Fibroblast of gingiva (primary cell): ENCODE results near the gene XRCC5.
"Not testable (repeated sequence)": the region's sequence is repeated elsewhere in the genome, so short reads cannot be mapped to it uniquely, and the experiment has no call there.

Source experiments
- DNase-seq: peaks from one replicate; pipeline ENCODE4 v3.0.0-alpha.2; 2011; ENCODE audit warnings: low read depth

Gene XRCC5

DNA sequence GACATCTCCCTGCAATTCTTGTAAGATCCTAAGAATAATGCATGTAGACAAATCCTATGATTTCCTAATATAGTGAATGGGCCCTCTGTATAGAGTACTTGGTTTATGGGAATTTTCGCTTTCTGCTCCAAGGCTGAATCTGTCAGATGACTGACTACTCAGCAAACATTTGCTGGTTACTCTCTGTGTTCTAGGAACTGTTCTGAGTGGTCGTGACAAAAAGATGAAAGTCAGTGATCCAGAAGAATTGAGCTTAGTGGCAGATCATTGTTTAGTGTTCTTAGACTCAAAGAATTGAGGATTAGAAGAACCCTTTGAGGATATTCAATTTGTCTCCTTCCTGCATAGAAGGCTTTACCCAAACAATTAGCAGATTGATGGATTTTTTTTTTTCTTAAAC, 10.0 kb downstream of the XRCC5 start:
- DNase-seq = no peak

- no peak for DNase-seq
These were observed 10.8 kb downstream of the XRCC5 start for GRCh38 chr2:216119986-216120385.

GRCh38 chr2:216121255-216121654, 12.1 kb downstream of the XRCC5 start:
- no peak for DNase-seq

GRCh38 chr2:216126943-216127342, 17.8 kb downstream of the XRCC5 start:
- no peak for DNase-seq

GRCh38 chr2:216130346-216130971, 21.3 kb downstream of the XRCC5 start:
- peak; percentile 80 for DNase-seq

DNA sequence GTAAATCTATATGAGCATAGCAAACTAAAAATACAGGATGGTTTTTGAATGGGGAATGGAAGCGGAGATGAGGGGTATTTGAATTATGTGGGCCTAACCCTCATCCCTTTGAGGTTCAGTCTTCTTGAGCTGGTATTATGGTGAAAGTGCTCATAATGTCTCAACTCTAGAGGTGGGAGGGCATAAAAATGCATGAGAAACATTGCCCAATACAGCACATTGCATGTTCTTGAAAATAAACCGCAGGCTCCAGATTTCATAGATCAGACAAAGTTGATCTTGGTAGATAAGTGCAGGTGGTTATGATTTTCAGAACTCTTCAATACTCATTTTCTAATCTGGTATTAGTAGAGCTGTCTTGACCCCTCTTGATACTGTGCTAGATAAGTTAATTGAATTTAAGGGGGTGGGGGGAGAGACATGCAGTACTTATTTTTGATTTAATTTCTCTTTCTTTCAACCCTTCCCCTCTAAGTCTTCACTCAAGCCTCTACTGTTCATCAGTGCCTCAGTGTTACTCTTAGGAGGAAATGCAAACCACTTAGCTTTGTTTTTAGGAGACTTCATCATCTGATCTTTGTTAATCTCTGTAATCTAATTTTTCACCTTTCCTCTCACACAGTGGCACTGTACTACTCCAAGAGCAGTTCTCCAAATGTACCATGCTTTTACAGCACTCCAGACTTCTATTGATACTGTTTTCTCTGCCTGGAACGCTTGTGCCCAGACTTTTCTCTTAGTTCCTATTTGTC, 22.2 kb downstream of the XRCC5 start:
- DNase-seq = peak; percentile 40

GRCh38 chr2:216132585-216132984, 23.4 kb downstream of the XRCC5 start:
- DNase-seq = no peak

DNA sequence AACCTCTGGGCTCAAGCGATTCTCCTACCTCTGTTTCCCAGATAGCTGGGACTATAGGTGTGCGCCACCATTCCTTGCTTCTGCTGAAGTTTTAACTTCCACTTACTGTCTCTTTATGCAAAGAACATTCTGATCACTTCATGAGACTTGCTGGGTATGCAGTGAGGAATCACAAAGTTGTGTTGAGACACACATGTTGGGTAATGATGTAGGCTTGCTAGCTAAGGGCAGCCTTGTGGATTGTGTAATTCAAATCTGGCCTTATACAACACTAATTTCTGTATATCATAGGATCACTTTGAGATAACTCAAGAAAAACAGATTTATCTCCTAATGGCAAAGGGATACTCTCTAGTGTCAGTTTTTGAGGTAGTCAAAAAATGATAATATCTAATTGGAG, 24.2 kb downstream of the XRCC5 start:
- peak; percentile 61 for DNase-seq

DNA sequence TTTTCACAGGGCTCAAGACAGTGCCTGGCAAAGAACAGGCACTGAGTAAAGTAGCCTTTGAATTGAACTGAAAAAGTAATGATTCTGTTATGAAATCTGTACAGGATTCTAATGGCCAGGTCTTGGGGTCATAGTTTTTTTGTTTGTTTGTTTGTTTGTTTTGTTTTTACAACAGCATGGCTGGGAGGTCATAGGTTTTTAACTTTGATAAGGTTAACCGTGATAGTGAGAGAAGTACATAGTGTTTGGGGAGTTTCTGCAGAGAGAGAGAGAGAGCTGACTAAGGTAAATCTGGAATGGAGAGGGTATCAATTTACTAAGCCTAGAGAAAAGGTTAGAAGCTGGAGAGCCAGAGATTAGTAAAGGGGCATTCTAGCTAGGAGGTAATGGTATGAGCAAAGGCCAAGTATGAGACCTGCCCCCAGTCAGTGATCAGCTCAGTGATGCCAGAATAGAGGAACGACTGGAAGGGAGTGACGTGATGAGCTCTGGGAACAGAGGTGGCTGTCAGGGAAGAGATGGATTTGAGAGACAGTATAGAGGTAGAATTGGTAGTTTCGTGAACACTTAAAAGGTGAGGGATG, 25.9 kb downstream of the XRCC5 start:
- DNase-seq = no peak

- DNase-seq = no peak
These were observed 30.7 kb downstream of the XRCC5 start for GRCh38 chr2:216139884-216140283.

DNA sequence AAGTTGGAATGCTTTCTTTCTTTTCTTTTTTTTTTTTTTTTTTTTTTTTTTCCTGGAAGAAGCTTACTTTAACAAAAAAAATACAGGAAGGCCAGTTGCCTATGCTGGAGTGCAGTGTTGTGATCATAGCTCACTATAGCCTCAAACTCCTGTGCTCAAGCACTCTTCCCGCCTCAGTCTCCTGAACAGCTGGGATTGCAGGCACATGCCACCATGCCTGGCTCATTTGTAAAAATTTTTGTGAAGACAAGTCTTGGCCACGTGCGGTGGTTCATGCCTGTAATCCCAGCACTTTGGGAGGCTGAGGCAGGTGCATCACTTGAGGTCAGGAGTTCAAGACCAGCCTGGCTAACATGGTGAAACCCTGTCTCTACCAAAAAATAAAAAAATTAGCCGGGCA, 32.4 kb downstream of the XRCC5 start:
- DNase-seq = not testable (repeated sequence)

GRCh38 chr2:216142540-216142939, 33.4 kb downstream of the XRCC5 start:
- peak; percentile 12 for DNase-seq

DNA sequence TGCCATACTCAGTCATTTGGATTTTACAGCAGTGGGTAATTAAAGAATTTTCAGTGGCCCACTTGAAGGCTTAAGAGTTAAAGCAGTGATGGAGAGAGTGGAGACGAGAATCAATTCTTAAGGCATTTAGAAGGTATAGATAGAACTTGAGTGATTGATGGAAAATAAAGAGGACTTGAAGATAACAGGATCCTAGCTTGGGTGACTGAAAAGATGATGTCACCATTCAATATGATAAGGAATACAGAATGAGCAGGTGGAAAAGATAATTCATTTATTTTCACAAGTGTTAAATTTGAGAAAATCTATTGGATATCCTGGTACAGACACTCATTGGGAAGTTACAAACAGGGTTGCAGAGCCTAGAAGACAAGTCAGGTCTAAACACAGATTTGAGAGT, 35.2 kb downstream of the XRCC5 start:
- no peak for DNase-seq

DNA sequence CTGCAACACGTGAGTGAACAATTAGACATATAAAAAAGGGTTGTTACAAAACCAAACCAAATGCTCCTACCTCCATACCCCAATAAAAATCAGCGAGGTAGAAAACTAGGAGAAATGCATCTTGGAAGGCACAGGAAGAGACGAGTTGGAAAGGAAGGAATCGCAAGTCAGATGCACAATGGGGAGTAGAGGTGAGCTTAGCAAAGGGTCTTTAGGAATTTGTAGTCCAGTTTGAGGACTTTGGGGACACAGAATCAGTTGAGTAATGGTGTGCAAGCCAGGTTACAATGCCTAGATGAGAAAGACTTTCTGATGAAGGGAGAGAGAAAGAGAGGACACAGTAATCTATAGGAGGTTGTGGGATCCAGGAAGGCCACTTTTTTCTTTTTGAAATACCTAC, 35.7 kb downstream of the XRCC5 start:
- no peak for DNase-seq

- no peak for DNase-seq
These were observed 37.4 kb downstream of the XRCC5 start for GRCh38 chr2:216146573-216146972.

- DNase-seq = no peak
These were observed 38.3 kb downstream of the XRCC5 start for GRCh38 chr2:216147172-216148131.

GRCh38 chr2:216148983-216149382, 39.8 kb downstream of the XRCC5 start:
- DNase-seq = no peak

GRCh38 chr2:216149741-216150140, 40.6 kb downstream of the XRCC5 start:
- DNase-seq = no peak

DNA sequence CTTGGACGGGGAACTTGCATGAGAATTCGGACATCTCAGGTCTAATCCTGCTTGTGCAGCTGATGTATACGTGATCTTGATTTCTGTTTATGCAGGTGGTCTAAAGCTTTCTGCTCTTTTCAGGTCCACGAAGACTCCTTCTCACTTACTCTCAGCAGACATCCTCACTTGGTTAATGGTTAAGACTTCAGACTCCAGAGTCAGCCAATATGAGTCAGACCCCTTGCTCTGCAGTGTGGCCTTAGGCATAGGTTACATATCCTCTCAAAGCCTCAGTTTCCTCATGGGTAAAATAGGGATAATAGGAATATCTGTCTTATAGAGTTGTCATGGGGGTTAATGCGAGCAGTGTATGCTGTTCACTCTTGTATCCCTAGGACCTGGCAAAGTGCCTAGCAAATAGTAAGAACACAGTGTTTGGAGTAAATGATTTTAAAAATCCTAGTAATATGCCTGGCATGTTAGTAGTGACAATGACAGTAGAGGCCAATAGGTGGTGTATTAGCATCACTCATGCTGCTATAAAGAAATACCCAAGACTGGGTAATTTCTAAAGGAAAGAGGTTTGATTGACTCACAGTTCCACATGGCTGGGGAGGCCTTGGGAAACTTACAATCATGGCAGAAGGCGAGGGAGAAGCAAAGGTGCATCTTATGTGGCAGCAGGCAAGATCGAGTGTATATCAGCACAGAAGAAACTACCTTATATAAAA, 42.3 kb downstream of the XRCC5 start:
- DNase-seq = no peak

DNA sequence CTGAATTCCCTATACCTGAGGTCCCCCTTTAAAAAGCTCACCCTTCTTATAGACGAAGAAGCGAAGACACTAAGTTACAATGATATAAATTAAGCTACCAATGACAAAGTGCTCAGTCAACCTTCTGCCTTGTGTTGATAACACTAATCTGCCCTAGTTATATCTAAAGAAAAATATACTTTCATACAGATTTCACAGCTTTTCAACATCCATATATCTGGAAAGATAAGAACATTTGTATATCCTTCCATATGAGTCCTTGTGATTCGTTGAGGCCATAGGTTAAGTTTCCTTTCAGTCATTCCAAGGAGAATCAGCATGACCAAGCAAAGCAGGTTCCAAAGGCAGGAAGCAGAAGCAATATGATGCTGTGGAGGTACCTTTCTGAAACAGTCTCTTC, 46.8 kb downstream of the XRCC5 start:
- no peak for DNase-seq

DNA sequence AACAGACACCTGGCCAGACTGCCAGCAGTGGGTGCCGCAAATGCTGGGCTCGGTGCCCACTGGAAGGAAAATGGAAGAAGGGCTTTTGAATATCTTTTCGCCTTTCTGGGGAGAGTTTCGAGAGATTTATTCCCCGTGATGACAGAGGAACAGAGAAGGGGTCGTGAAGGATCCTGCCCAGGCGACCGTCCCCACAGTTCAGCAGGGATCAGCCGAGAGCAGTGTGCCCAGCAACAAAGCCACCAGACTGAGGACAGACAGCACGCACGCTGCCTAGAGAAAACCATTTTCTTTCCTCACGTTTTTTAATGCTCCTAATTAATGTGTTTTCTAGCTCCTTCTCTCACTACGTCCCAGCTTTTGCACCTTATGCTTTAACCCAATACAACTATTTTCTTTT, 47.7 kb downstream of the XRCC5 start:
- DNase-seq = no peak

DNA sequence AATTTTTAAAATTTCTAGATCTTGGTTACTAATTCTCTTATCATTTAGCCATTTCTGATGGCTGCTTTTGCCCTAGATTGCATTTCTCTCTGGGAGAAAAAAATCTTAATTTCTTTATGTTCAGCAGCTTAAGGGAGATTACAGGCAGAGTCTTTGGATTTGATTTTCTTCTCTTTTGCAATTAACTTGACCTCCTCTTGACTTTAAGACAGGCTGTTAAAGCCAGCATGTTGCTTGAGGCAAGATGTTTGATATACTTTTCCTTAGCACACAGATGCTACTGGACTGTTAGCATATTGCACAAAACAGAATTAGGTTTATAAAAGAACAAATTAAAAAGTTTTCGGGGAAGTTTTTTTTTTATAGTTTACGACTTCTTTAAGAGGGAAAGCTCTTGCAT, 50.0 kb downstream of the XRCC5 start:
- DNase-seq = peak; percentile 49
